Measurements from ENCODE around the gene MAST3.

DNA sequence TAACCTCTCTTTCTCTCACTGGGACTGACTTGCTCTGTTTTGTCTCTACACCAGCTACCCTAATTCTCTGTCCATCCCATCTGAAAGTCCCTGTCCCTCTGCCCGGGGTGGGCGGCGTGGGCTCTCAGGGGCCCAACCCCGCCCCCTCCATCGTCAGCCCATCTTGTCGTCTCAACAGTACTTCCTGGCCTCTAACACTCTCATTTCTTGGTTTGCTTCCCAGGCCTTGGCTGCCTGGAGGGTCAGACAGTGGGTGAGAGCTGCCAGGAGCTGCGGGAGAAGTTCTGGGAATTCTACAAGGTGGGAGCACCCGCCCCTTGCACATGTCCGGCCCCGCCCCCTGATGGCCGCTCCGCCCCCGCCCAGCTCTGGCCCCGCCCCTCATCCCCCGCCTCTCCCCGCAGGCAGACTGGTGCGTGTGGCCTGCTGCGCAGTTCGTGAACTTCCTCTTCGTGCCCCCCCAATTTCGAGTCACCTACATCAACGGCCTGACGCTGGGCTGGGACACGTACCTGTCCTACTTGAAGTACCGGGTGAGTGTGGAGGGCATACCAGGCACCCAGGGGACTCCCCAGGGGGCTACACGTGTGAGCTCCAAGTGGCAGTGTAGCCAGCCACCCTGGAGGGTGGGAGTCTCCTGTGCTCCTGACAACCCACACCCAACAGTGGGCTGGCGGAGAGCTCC, 97.1 kb downstream of the MAST3 start:
- TF ChIP-seq, protein P1, sequence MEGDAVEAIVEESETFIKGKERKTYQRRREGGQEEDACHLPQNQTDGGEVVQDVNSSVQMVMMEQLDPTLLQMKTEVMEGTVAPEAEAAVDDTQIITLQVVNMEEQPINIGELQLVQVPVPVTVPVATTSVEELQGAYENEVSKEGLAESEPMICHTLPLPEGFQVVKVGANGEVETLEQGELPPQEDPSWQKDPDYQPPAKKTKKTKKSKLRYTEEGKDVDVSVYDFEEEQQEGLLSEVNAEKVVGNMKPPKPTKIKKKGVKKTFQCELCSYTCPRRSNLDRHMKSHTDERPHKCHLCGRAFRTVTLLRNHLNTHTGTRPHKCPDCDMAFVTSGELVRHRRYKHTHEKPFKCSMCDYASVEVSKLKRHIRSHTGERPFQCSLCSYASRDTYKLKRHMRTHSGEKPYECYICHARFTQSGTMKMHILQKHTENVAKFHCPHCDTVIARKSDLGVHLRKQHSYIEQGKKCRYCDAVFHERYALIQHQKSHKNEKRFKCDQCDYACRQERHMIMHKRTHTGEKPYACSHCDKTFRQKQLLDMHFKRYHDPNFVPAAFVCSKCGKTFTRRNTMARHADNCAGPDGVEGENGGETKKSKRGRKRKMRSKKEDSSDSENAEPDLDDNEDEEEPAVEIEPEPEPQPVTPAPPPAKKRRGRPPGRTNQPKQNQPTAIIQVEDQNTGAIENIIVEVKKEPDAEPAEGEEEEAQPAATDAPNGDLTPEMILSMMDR (IDR thresholded peaks at IDR 0.05) = no peak
- no peak for TF ChIP-seq POLR2A (IDR thresholded peaks at IDR 0.05)
